Endothelial cell of umbilical vein (primary cell): Measurements from ENCODE around the gene WRAP73. TPM values are rescaled to one million over a fixed set of nuclear protein-coding genes. Genes with fewer than 3 reads are reported as not detected.
A peak's percentile ranks its signal among the peaks of the same experiment; 100 is the strongest.

ENCODE experiments used
- BruUV-seq: library from RNA; stranded (reverse); fragments of 400-500 nt; replicated peaks from 2 replicates; lab custom pipeline; 2021; lab: Mats Ljungman, UMichigan
- CTCF ChIA-PET: fragments of 300-600, 350-600 bp; sonication (Branson Sonifier 250); formaldehyde crosslinking; loops from one replicate; lab custom pipeline; 2021; ENCODE audit warnings: antibody characterized with exemption, inconsistent platforms; lab: Charles Lee
- POLR2A ChIA-PET: fragments of 300-600, 350-600 bp; sonication (Branson Sonifier 250); formaldehyde crosslinking; loops from one replicate; lab custom pipeline; 2021; ENCODE audit warnings: antibody characterized with exemption, inconsistent platforms; lab: Charles Lee
- DNase-seq: peaks from one replicate; pipeline ENCODE4 v3.0.0-alpha.2; 2011; ENCODE audit warnings: low read depth, low spot score
- FAIRE-seq: peaks from 2 replicates; lab custom pipeline; 2011; peaks lifted over from hg19 to GRCh38; lab: Jason Lieb, UNC
- H2AFZ ChIP-seq: 2 replicates; pipeline ENCODE4 v1.6.0; 2012; ENCODE audit warnings: low read depth, low read length, control low read depth, inconsistent platforms
- H3K27ac ChIP-seq: 2 replicates; pipeline ENCODE4 v1.5.1; 2011; ENCODE audit warnings: low read depth, mild to moderate bottlenecking, control low read depth, low read length, moderate library complexity; ENCODE audit not compliant: insufficient read depth
- H3K27me3 ChIP-seq, 2 experiments: 2 replicates each; pipeline versions ENCODE4 v1.6.0 to v1.6.1; 2011; ENCODE audit warnings: low read length in 2 of 2, mixed read lengths in 1 of 2; ENCODE audit not compliant: control insufficient read depth in 2 of 2, insufficient read depth in 2 of 2
- H3K36me3 ChIP-seq, 2 experiments: 2 replicates in 1 of 2; 3 replicates in 1 of 2; pipeline ENCODE4 v1.5.1; 2011; ENCODE audit warnings: low read length in 2 of 2, mild to moderate bottlenecking in 1 of 2, moderate library complexity in 1 of 2; ENCODE audit not compliant: control insufficient read depth in 2 of 2, insufficient read depth in 2 of 2; ENCODE audit errors: extremely low read depth in 1 of 2
- H3K4me1 ChIP-seq: 3 replicates; pipeline ENCODE4 v1.5.1; 2011; ENCODE audit warnings: mild to moderate bottlenecking, low read length; ENCODE audit not compliant: control insufficient read depth, insufficient read depth; ENCODE audit errors: extremely low read depth
- H3K4me2 ChIP-seq: 2 replicates; pipeline ENCODE4 v1.6.1; 2011; ENCODE audit warnings: low read length, control low read depth, mixed read lengths; ENCODE audit not compliant: insufficient read depth
- H3K4me3 ChIP-seq, 3 experiments: fragments of 200-600 bp in 1 of 3; sonication (generic), shearing (Covaris generic) in 1 of 3; replicated peaks in 1 of 3; 2 replicates each; pipeline ENCODE4 v1.5.1; 2011 to 2016; ENCODE audit warnings: control low read depth in 3 of 3, low read length in 3 of 3, mild to moderate bottlenecking in 2 of 3, inconsistent platforms in 1 of 3, low read depth in 1 of 3, moderate library complexity in 1 of 3; ENCODE audit not compliant: insufficient read depth in 1 of 3
- H3K79me2 ChIP-seq: 2 replicates; pipeline ENCODE4 v1.6.0; 2012; ENCODE audit warnings: low read length, inconsistent platforms; ENCODE audit not compliant: control insufficient read depth, insufficient read depth
- H3K9ac ChIP-seq: replicated peaks from 2 replicates; pipeline ENCODE3; 2011; ENCODE audit warnings: low read length, control low read depth; ENCODE audit not compliant: insufficient read depth; ENCODE audit errors: extremely low read depth
- H3K9me1 ChIP-seq: replicated peaks from 3 replicates; pipeline ENCODE4 v1.6.0; 2011; ENCODE audit warnings: mild to moderate bottlenecking, low read length; ENCODE audit not compliant: control insufficient read depth, insufficient read depth; ENCODE audit errors: extremely low read depth
- H3K9me3 ChIP-seq: replicated peaks from 2 replicates; pipeline ENCODE4 v1.5.1; 2012; ENCODE audit warnings: low read length, inconsistent platforms; ENCODE audit not compliant: control insufficient read depth, insufficient read depth
- H4K20me1 ChIP-seq: replicated peaks from 2 replicates; pipeline ENCODE3; 2011; ENCODE audit warnings: mild to moderate bottlenecking, low read length; ENCODE audit not compliant: control insufficient read depth, insufficient read depth; ENCODE audit errors: extremely low read depth
- CTCF ChIP-seq, 2 donors: IDR thresholded peaks; 1 replicate in 1 of 2; 2 replicates in 1 of 2; pipeline ENCODE4 v1.5.1; 2011; ENCODE audit warnings: low read length in 2 of 2, mild to moderate bottlenecking in 2 of 2, moderate library complexity in 2 of 2, control low read depth in 1 of 2, inconsistent platforms in 1 of 2, low read depth in 1 of 2; ENCODE audit not compliant: insufficient read depth in 1 of 2; ENCODE audit errors: extremely low read depth in 1 of 2
- EZH2 ChIP-seq: IDR thresholded peaks from 2 replicates; pipeline ENCODE4 v1.6.1; 2012; ENCODE audit warnings: borderline replicate concordance, low read depth, mild to moderate bottlenecking, moderate library complexity, low read length, inconsistent platforms; ENCODE audit not compliant: severe bottlenecking
- GATA2 ChIP-seq: IDR thresholded peaks from 2 replicates; pipeline ENCODE4 v1.7.0; 2011; ENCODE audit warnings: low read depth, mild to moderate bottlenecking, moderate library complexity, mixed read lengths, low read length; ENCODE audit not compliant: insufficient read length, insufficient read depth
- dilution Hi-C: fragments of 300-500 bp; cut with MboI; formaldehyde crosslinking; loops from one replicate; pipeline ENCODE4 v1.15.0; 2019; ENCODE audit warnings: low sequenced_read_pairs; ENCODE audit not compliant: extremely low pct_ligation_motif_present
- intact Hi-C: fragments of 100-400 bp; cut with micrococcal nuclease; formaldehyde crosslinking; loops from one replicate; pipeline ENCODE4 v1.10.0; 2022
- polyA plus RNA-seq, 4 experiments: library from polyadenylated mRNA; depleted of rRNA in 3 of 4; stranded (reverse) in 3 of 4; unstranded in 1 of 4; fragments of >200 nt; gene quantifications; 2 replicates each; pipeline versions ENCODE4 v1.2.1 to v1.2.3, GENCODE V29; 2011 to 2012; ENCODE audit warnings: missing spikeins in 1 of 4
- total RNA-seq: library from RNA; stranded (reverse); gene quantifications from 2 replicates; pipeline ENCODE4 v1.2.3, GENCODE V29; 2021

The WRAP73 gene
- total and polyA plus RNA-seq, 2 donors (not counting 3 experiments of a cell fraction or from before 2014, with no cell fraction given): 23.0 to 50.7 TPM

- Histone ChIP-seq H4K20me1 (no peaks in the 10 kb centered on the region), H3K27me3 (peaks cover 27 to 51% of the 10 kb centered on the region in 2 experiments), H3K79me2 (peaks cover 4% of the 10 kb centered on the region), H3K4me2 (no peak overlapping the region), H3K27ac (no peak overlapping the region), H3K9me1 (no peaks in the 10 kb centered on the region), H3K9me3 (no peaks in the 10 kb centered on the region), H3K36me3 (no peaks in the 10 kb centered on the region), H3K4me1 (peaks cover 8% of the 10 kb centered on the region), H3K4me3 (no peak overlapping the region), H2AFZ (no peak overlapping the region), H3K9ac (no peak overlapping the region)
- intact Hi-C loops (no loop called here), dilution Hi-C loops (no loop called here)
- ChIA-PET CTCF (interaction anchor here (1.0 kb wide), 1 partner anchor 200 kb away, joined by 3 read pairs; no protein-coding TSS in a partner anchor), POLR2A (no interaction called here)
- FAIRE-seq (no peak), DNase-seq (no peak)
- no TSS peak for BruUV-seq
- TF ChIP-seq CTCF (IDR thresholded peaks at IDR 0.05; ENCODE audit: extremely low read depth in 1 of 2, insufficient read depth in 1 of 2, low read depth in 1 of 2, low read length in 2 of 2) (no peak), EZH2 (peak; percentile 47), GATA2 (no peak)
Measured at GRCh38 chr1:3652548-3653285, 2.8 kb upstream of the WRAP73 start.
